ENCODE measurements around the gene ADIPOQ. TPM values are rescaled to one million over a fixed set of nuclear protein-coding genes. Genes with fewer than 3 reads are reported as not detected.
A peak's percentile ranks its signal among the peaks of the same experiment; 100 is the strongest.
"Not testable (repeated sequence)": the region's sequence is repeated elsewhere in the genome, so short reads cannot be mapped to it uniquely, and the experiment has no call there.

ADIPOQ gene
- total and polyA plus RNA-seq, 2 donors (not counting 1 experiment from before 2014, with no cell fraction given): not detected

- ChIA-PET CTCF (interaction anchor here (0.6 kb wide), 1 partner anchor 94 kb away, joined by 4 read pairs; no protein-coding TSS in a partner anchor), POLR2A (no interaction called here)
- WGBS (ENCODE audit: insufficient coverage): no CpG with 5 or more reads among the region's 3 CpGs
- DNase-seq: no peak
- Histone ChIP-seq H3K79me2 (ENCODE audit: control insufficient read depth, insufficient read depth, low read length) (no peaks in the 10 kb centered on the region), H3K36me3 (replicated peaks in 1 of 2; ENCODE audit: control extremely low read depth in 1 of 2, control insufficient read depth in 1 of 2, extremely low read depth in 1 of 2, insufficient read depth in 2 of 2, low read length in 1 of 2) (no peaks in the 10 kb centered on the region), H4K20me1 (ENCODE audit: control insufficient read depth, insufficient read depth, low read length, poor library complexity, severe bottlenecking) (no peaks in the 10 kb centered on the region), H3K4me1 (ENCODE audit: control insufficient read depth in 2 of 2, insufficient read depth in 2 of 2, low read length in 2 of 2) (peaks cover 17 to 24% of the 10 kb centered on the region in 2 donors), H3K27me3 (replicated peaks in 1 of 4; ENCODE audit: control extremely low read depth in 1 of 4, control insufficient read depth in 3 of 4, insufficient read depth in 4 of 4, low read length in 3 of 4) (no peaks in the 10 kb centered on the region), H3K27ac (ENCODE audit: low read length in 2 of 2) (no peak overlapping the region), H3K4me2 (replicated peaks; ENCODE audit: low read depth, low read length, poor library complexity, severe bottlenecking) (no peak overlapping the region), H3K9ac (ENCODE audit: low read length) (no peak overlapping the region), H3K9me3 (ENCODE audit: control extremely low read depth in 1 of 3, control insufficient read depth in 2 of 3, insufficient read depth in 1 of 3, low read length in 2 of 3) (peaks cover 2 to 9% (median 7%) of the 10 kb centered on the region in 3 donors), H2AFZ (ENCODE audit: insufficient read depth, low read depth, low read length, poor library complexity, severe bottlenecking) (no peak overlapping the region), H3K4me3 (ENCODE audit: control extremely low read depth in 1 of 5, extremely low read depth in 1 of 5, insufficient read depth in 1 of 5, low read depth in 2 of 5, low read length in 4 of 5) (no peak overlapping the region)
- ATAC-seq (ENCODE audit: low read depth): no peak
- H3K9me3 Mint-ChIP-seq (ENCODE audit: insufficient read depth): peaks cover 20% of the 10 kb centered on the region
- H3K4me3 Mint-ChIP-seq: peak overlapping the region; percentile 26
- intact Hi-C loops (cut with micrococcal nuclease): no loop called here
- peak overlapping the region; percentile 53 for H3K27ac Mint-ChIP-seq
- TF ChIP-seq EZH2 (IDR thresholded peaks at IDR 0.05; ENCODE audit: borderline replicate concordance, insufficient read depth, low read depth, low read length, poor library complexity, severe bottlenecking) (no peak), CTCF (IDR thresholded peaks at IDR 0.05) (no peak)
- H3K27me3 Mint-ChIP-seq: no peaks in the 10 kb centered on the region
- H3K4me1 Mint-ChIP-seq: peaks cover 29% of the 10 kb centered on the region
These were observed 59.6 kb downstream of the ADIPOQ start for GRCh38 chr3:186902154-186902553.

- Histone ChIP-seq H3K4me2 (replicated peaks; ENCODE audit: low read depth, low read length, poor library complexity, severe bottlenecking) (no peak overlapping the region), H4K20me1 (ENCODE audit: control insufficient read depth, insufficient read depth, low read length, poor library complexity, severe bottlenecking) (no peaks in the 10 kb centered on the region), H3K79me2 (ENCODE audit: control insufficient read depth, insufficient read depth, low read length) (no peaks in the 10 kb centered on the region), H3K27ac (ENCODE audit: low read length in 2 of 2) (no peak overlapping the region), H3K9me3 (ENCODE audit: control extremely low read depth in 1 of 3, control insufficient read depth in 2 of 3, insufficient read depth in 1 of 3, low read length in 2 of 3) (peaks cover 2 to 10% (median 6%) of the 10 kb centered on the region in 3 donors), H3K36me3 (replicated peaks in 1 of 2; ENCODE audit: control extremely low read depth in 1 of 2, control insufficient read depth in 1 of 2, extremely low read depth in 1 of 2, insufficient read depth in 2 of 2, low read length in 1 of 2) (no peaks in the 10 kb centered on the region), H3K4me3 (ENCODE audit: control extremely low read depth in 1 of 5, extremely low read depth in 1 of 5, insufficient read depth in 1 of 5, low read depth in 2 of 5, low read length in 4 of 5) (no peak overlapping the region), H2AFZ (ENCODE audit: insufficient read depth, low read depth, low read length, poor library complexity, severe bottlenecking) (peak overlapping the region; percentile 2), H3K27me3 (replicated peaks in 1 of 4; ENCODE audit: control extremely low read depth in 1 of 4, control insufficient read depth in 3 of 4, insufficient read depth in 4 of 4, low read length in 3 of 4) (no peaks in the 10 kb centered on the region), H3K9ac (ENCODE audit: low read length) (no peak overlapping the region), H3K4me1 (ENCODE audit: control insufficient read depth in 2 of 2, insufficient read depth in 2 of 2, low read length in 2 of 2) (peaks cover 17 to 24% of the 10 kb centered on the region in 2 donors)
- peak overlapping the region; percentile 4 for H3K27ac Mint-ChIP-seq
- DNase-seq (no peak), ATAC-seq (ENCODE audit: low read depth) (no peak)
- H3K4me3 Mint-ChIP-seq: peak overlapping the region; percentile 2
- peaks cover 24% of the 10 kb centered on the region for H3K9me3 Mint-ChIP-seq (ENCODE audit: insufficient read depth)
- intact Hi-C loops (cut with micrococcal nuclease): no loop called here
- TF ChIP-seq EZH2 (IDR thresholded peaks at IDR 0.05; ENCODE audit: borderline replicate concordance, insufficient read depth, low read depth, low read length, poor library complexity, severe bottlenecking): no peak
- no peak for TF ChIP-seq CTCF (IDR thresholded peaks at IDR 0.05)
- ChIA-PET POLR2A (no interaction called here), CTCF (no interaction called here)
- H3K27me3 Mint-ChIP-seq: no peaks in the 10 kb centered on the region
- peaks cover 31% of the 10 kb centered on the region for H3K4me1 Mint-ChIP-seq
- 71% methylated on average over 1 of the region's 2 CpGs for WGBS (ENCODE audit: insufficient coverage)
These were observed 60.2 kb downstream of the ADIPOQ start for GRCh38 chr3:186902713-186903112.

- Mint-ChIP-seq H3K4me1 (peaks cover 40% of the 10 kb centered on the region), H3K9me3 (ENCODE audit: insufficient read depth) (peaks cover 24% of the 10 kb centered on the region)
- WGBS (ENCODE audit: insufficient coverage): no CpG with 5 or more reads among the region's 2 CpGs
- POLR2A ChIA-PET; H3K4me3 Mint-ChIP-seq; H3K27ac Mint-ChIP-seq; H3K36me3 ChIP-seq (replicated peaks in 1 of 2; ENCODE audit: control extremely low read depth in 1 of 2, control insufficient read depth in 1 of 2, extremely low read depth in 1 of 2, insufficient read depth in 2 of 2, low read length in 1 of 2); DNase-seq; H3K27ac ChIP-seq (ENCODE audit: low read length in 2 of 2); H3K27me3 ChIP-seq (replicated peaks in 1 of 4; ENCODE audit: control extremely low read depth in 1 of 4, control insufficient read depth in 3 of 4, insufficient read depth in 4 of 4, low read length in 3 of 4); H4K20me1 ChIP-seq (ENCODE audit: control insufficient read depth, insufficient read depth, low read length, poor library complexity, severe bottlenecking); H3K79me2 ChIP-seq (ENCODE audit: control insufficient read depth, insufficient read depth, low read length); ATAC-seq (ENCODE audit: low read depth); H3K4me3 ChIP-seq (ENCODE audit: control extremely low read depth in 1 of 5, extremely low read depth in 1 of 5, insufficient read depth in 1 of 5, low read depth in 2 of 5, low read length in 4 of 5); H2AFZ ChIP-seq (ENCODE audit: insufficient read depth, low read depth, low read length, poor library complexity, severe bottlenecking); CTCF ChIA-PET; H3K27me3 Mint-ChIP-seq; intact Hi-C loops (cut with micrococcal nuclease); H3K4me2 ChIP-seq (replicated peaks; ENCODE audit: low read depth, low read length, poor library complexity, severe bottlenecking); H3K9ac ChIP-seq (ENCODE audit: low read length): not testable (repeated sequence)
- Histone ChIP-seq H3K4me1 (ENCODE audit: control insufficient read depth in 2 of 2, insufficient read depth in 2 of 2, low read length in 2 of 2) (peaks cover 22 to 29% of the 10 kb centered on the region in 2 donors), H3K9me3 (ENCODE audit: control extremely low read depth in 1 of 3, control insufficient read depth in 2 of 3, insufficient read depth in 1 of 3, low read length in 2 of 3) (peaks cover 2 to 16% (median 7%) of the 10 kb centered on the region in 3 donors)
These were observed 61.2 kb downstream of the ADIPOQ start for GRCh38 chr3:186903676-186904075.

Measured in B cell (primary cell).